ENCODE results near the gene UBASH3A. TPM values are rescaled to one million over a fixed set of nuclear protein-coding genes. Genes with fewer than 3 reads are reported as not detected.

Gene UBASH3A
- polyA plus RNA-seq, 4 donors: 0.07 to 0.10 (median 0.10) TPM; not detected in 1

- DNase-seq (ENCODE audit: low read depth in 4 of 4, low spot score in 3 of 4): no peak
Observed at GRCh38 chr21:42443876-42444744, 40.4 kb downstream of the UBASH3A start.

GRCh38 chr21:42444745-42445059 is 41.0 kb downstream of the UBASH3A start:
- DNase-seq (ENCODE audit: low read depth in 4 of 4, low spot score in 3 of 4): no peak

GRCh38 chr21:42445311-42445710 is 41.6 kb downstream of the UBASH3A start:
- no peak for DNase-seq (ENCODE audit: low read depth in 4 of 4, low spot score in 3 of 4)

GRCh38 chr21:42446531-42446930 is 42.8 kb downstream of the UBASH3A start:
- DNase-seq (ENCODE audit: low read depth in 4 of 4, low spot score in 3 of 4): no peak

GRCh38 chr21:42447182-42447581 is 43.5 kb downstream of the UBASH3A start:
- DNase-seq (ENCODE audit: low read depth in 4 of 4, low spot score in 3 of 4): no peak

GRCh38 chr21:42447732-42448131 is 44.0 kb downstream of the UBASH3A start:
- DNase-seq (ENCODE audit: low read depth in 4 of 4, low spot score in 3 of 4): no peak

GRCh38 chr21:42448686-42449085 is 45.0 kb downstream of the UBASH3A start:
- DNase-seq (ENCODE audit: low read depth in 4 of 4, low spot score in 3 of 4): no peak

GRCh38 chr21:42451941-42452340 is 48.2 kb downstream of the UBASH3A start:
- no peak for DNase-seq (ENCODE audit: low read depth in 4 of 4, low spot score in 3 of 4)

GRCh38 chr21:42452401-42453223 is 48.9 kb downstream of the UBASH3A start:
- DNase-seq (ENCODE audit: low read depth in 4 of 4, low spot score in 3 of 4): no peak

- DNase-seq (ENCODE audit: low read depth in 4 of 4, low spot score in 3 of 4): no peak
Observed at GRCh38 chr21:42453224-42453985, 49.7 kb downstream of the UBASH3A start.

- DNase-seq (ENCODE audit: low read depth in 4 of 4, low spot score in 3 of 4): no peak
Observed at GRCh38 chr21:42453986-42454570, 50.4 kb downstream of the UBASH3A start.

GRCh38 chr21:42454786-42455185 is 51.1 kb downstream of the UBASH3A start:
- no peak for DNase-seq (ENCODE audit: low read depth in 4 of 4, low spot score in 3 of 4)

- no peak for DNase-seq (ENCODE audit: low read depth in 4 of 4, low spot score in 3 of 4)
Observed at GRCh38 chr21:42455196-42455595, 51.5 kb downstream of the UBASH3A start.

GRCh38 chr21:42455754-42456440 is 52.2 kb downstream of the UBASH3A start:
- DNase-seq (ENCODE audit: low read depth in 4 of 4, low spot score in 3 of 4): no peak

GRCh38 chr21:42456457-42456856 is 52.8 kb downstream of the UBASH3A start:
- no peak for DNase-seq (ENCODE audit: low read depth in 4 of 4, low spot score in 3 of 4)

- DNase-seq (ENCODE audit: low read depth in 4 of 4, low spot score in 3 of 4): no peak
Observed at GRCh38 chr21:42459082-42459460, 55.4 kb downstream of the UBASH3A start.

- DNase-seq (ENCODE audit: low read depth in 4 of 4, low spot score in 3 of 4): no peak
Observed at GRCh38 chr21:42459546-42460215, 56.0 kb downstream of the UBASH3A start.

- DNase-seq (ENCODE audit: low read depth in 4 of 4, low spot score in 3 of 4): peak in 2 of 4 donors; percentile 46 to 65
Observed at GRCh38 chr21:42460391-42461184, 56.9 kb downstream of the UBASH3A start.

- DNase-seq (ENCODE audit: low read depth in 4 of 4, low spot score in 3 of 4): no peak
Observed at GRCh38 chr21:42461185-42461520, 57.5 kb downstream of the UBASH3A start.

Data from right renal pelvis (tissue), 4 donors.